SK-N-SH (cell line): Measurements from ENCODE around the gene HAND2. TPM values are rescaled to one million over a fixed set of nuclear protein-coding genes. Genes with fewer than 3 reads are reported as not detected.

Experiments used
- CTCF ChIA-PET: fragments of 300-600, 350-600 bp; formaldehyde crosslinking; extraction: SDS; loops from one replicate; lab custom pipeline; 2021; lab: Yijun Ruan, JAX
- POLR2A ChIA-PET: fragments of 350-600 bp; sonication (Branson Sonifier 250); formaldehyde crosslinking; extraction: SDS; loops from one replicate; lab custom pipeline; 2020; ENCODE audit warnings: antibody characterized with exemption, inconsistent platforms; lab: Yijun Ruan, JAX
- DNase-seq: peaks from one replicate; pipeline ENCODE4 v3.0.0; 2012
- H2AFZ ChIP-seq: fragments of 200-600 bp; sonication (generic); 2 replicates; pipeline ENCODE4 v1.8.1; 2016; ENCODE audit warnings: antibody characterized with exemption, mild to moderate bottlenecking, low read depth
- H3F3A ChIP-seq: fragments of 200-600 bp; sonication (generic); replicated peaks from 2 replicates; pipeline ENCODE3; 2016; ENCODE audit warnings: antibody characterized with exemption, mild to moderate bottlenecking; ENCODE audit not compliant: insufficient read depth
- H3K27ac ChIP-seq, 2 experiments: fragments of 200-500 bp in 1 of 2; fragments of 200-600 bp in 1 of 2; sonication (Bioruptor generic) in 1 of 2; sonication (generic), shearing (Covaris generic) in 1 of 2; 2 replicates each; pipeline versions ENCODE4 v1.5.1 to v1.6.1; 2014 to 2016; ENCODE audit warnings: low read depth in 2 of 2, inconsistent platforms in 1 of 2, low read length in 1 of 2, mild to moderate bottlenecking in 1 of 2, mixed read lengths in 1 of 2
- H3K27me3 ChIP-seq: fragments of 200-600 bp; sonication (generic), shearing (Covaris generic); 2 replicates; pipeline ENCODE4 v1.6.1; 2016; ENCODE audit warnings: mixed run types; ENCODE audit not compliant: insufficient read depth
- H3K36me3 ChIP-seq, 2 experiments: fragments of 200-500 bp in 1 of 2; fragments of 200-600 bp in 1 of 2; sonication (Bioruptor generic) in 1 of 2; sonication (generic) in 1 of 2; replicated peaks in 1 of 2; 2 replicates each; pipeline versions ENCODE3 to v1.5.1; 2014 to 2016; ENCODE audit warnings: low read length in 1 of 2, mild to moderate bottlenecking in 1 of 2; ENCODE audit not compliant: insufficient read depth in 2 of 2, control insufficient read depth in 1 of 2
- H3K4me1 ChIP-seq, 2 experiments: fragments of 200-500 bp in 1 of 2; fragments of 200-600 bp in 1 of 2; sonication (Bioruptor generic) in 1 of 2; sonication (generic), shearing (Covaris generic) in 1 of 2; 2 replicates each; pipeline versions ENCODE4 v1.5.1 to v1.6.1; 2014 to 2016; ENCODE audit warnings: low read depth in 1 of 2, low read length in 1 of 2, mixed run types in 1 of 2; ENCODE audit not compliant: insufficient read depth in 2 of 2, control insufficient read depth in 1 of 2
- H3K4me2 ChIP-seq: fragments of 200-600 bp; sonication (generic), shearing (Covaris generic); 2 replicates; pipeline ENCODE4 v1.6.1; 2017; ENCODE audit warnings: mixed run types
- H3K4me3 ChIP-seq, 2 experiments: fragments of 200-500 bp in 1 of 2; fragments of 200-600 bp in 1 of 2; sonication (Bioruptor generic) in 1 of 2; sonication (generic), shearing (Covaris generic) in 1 of 2; 2 replicates each; pipeline versions ENCODE4 v1.5.1 to v1.8.1; 2014 to 2016; ENCODE audit warnings: low read depth in 2 of 2, inconsistent platforms in 1 of 2, low read length in 1 of 2, mild to moderate bottlenecking in 1 of 2, mixed read lengths in 1 of 2, moderate library complexity in 1 of 2
- H3K79me2 ChIP-seq: fragments of 200-600 bp; sonication (generic); 2 replicates; pipeline ENCODE4 v1.8.1; 2017; ENCODE audit warnings: mild to moderate bottlenecking; ENCODE audit not compliant: insufficient read depth
- H3K9ac ChIP-seq: fragments of 200-600 bp; sonication (generic); 2 replicates; pipeline ENCODE4 v1.6.1; 2017; ENCODE audit warnings: mixed run types
- H3K9me2 ChIP-seq: fragments of 200-600 bp; sonication (generic); 2 replicates; pipeline ENCODE4 v1.6.1; 2017; ENCODE audit warnings: mixed run types
- H3K9me3 ChIP-seq: fragments of 200-600 bp; sonication (generic); 2 replicates; pipeline ENCODE4 v1.6.1; 2017; ENCODE audit warnings: mixed run types, mild to moderate bottlenecking, moderate library complexity
- H4K20me1 ChIP-seq: fragments of 200-600 bp; sonication (generic); 2 replicates; pipeline ENCODE4 v1.6.1; 2017; ENCODE audit warnings: mild to moderate bottlenecking, mixed run types; ENCODE audit not compliant: insufficient read depth
- CHD2 ChIP-seq: fragments of 150-350 bp; IDR thresholded peaks from 2 replicates; pipeline ENCODE4 v1.6.1; 2018; ENCODE audit warnings: low read length; ENCODE audit not compliant: partially characterized antibody
- ELF1 ChIP-seq: IDR thresholded peaks from 2 replicates; pipeline ENCODE4 v1.4.0; 2012
- EP300 ChIP-seq, 2 experiments: IDR thresholded peaks; 2 replicates each; pipeline versions ENCODE4 v1.4.0 to v1.6.1; 2012; ENCODE audit warnings: borderline replicate concordance in 1 of 2, low read depth in 1 of 2, low read length in 1 of 2
- FOSL2 ChIP-seq: IDR thresholded peaks from 2 replicates; pipeline ENCODE4 v1.4.0; 2012; ENCODE audit warnings: low read depth, mild to moderate bottlenecking, moderate library complexity, borderline replicate concordance
- FOXJ3 ChIP-seq: sonication (generic); formaldehyde crosslinking; IDR thresholded peaks from 2 replicates; pipeline ENCODE4 v1.5.1; 2020; ENCODE audit warnings: mild to moderate bottlenecking, missing genetic modification reagents
- GATA2 ChIP-seq: sonication (generic); formaldehyde crosslinking; IDR thresholded peaks from 2 replicates; pipeline ENCODE4 v1.5.0; 2020; ENCODE audit warnings: mild to moderate bottlenecking, missing genetic modification reagents
- JUND ChIP-seq: IDR thresholded peaks from 2 replicates; pipeline ENCODE4 v1.4.0; 2012
- MEF2A ChIP-seq: IDR thresholded peaks from 2 replicates; pipeline ENCODE4 v1.4.0; 2012; ENCODE audit warnings: low read depth, borderline replicate concordance
- NFIC ChIP-seq: IDR thresholded peaks from 2 replicates; pipeline ENCODE4 v1.4.0; 2012; ENCODE audit warnings: borderline replicate concordance
- PBX3 ChIP-seq: IDR thresholded peaks from 2 replicates; pipeline ENCODE4; 2012
- RCOR1 ChIP-seq: fragments of 150-350 bp; IDR thresholded peaks from 2 replicates; pipeline ENCODE4 v1.6.1; 2017; ENCODE audit warnings: antibody characterized with exemption, low read length
- RXRA ChIP-seq: IDR thresholded peaks from 2 replicates; pipeline ENCODE4 v1.4.0; 2012; ENCODE audit warnings: low read depth, mild to moderate bottlenecking, borderline replicate concordance
- TCF12 ChIP-seq: IDR thresholded peaks from 2 replicates; pipeline ENCODE4 v1.4.0; 2012
- TEAD4 ChIP-seq: IDR thresholded peaks from 2 replicates; pipeline ENCODE4 v1.4.0; 2012; ENCODE audit warnings: mild to moderate bottlenecking, borderline replicate concordance; ENCODE audit not compliant: insufficient read depth
- YY1 ChIP-seq: IDR thresholded peaks from 2 replicates; pipeline ENCODE4 v1.4.0; 2012; ENCODE audit warnings: low read depth, mild to moderate bottlenecking
- ZBTB33 ChIP-seq: IDR thresholded peaks from 2 replicates; pipeline ENCODE4 v1.4.0; 2012; ENCODE audit warnings: low read depth, borderline replicate concordance
- WGBS: methylation state at CpG from one replicate; pipeline ENCODE4 v1.1.6; 2017; ENCODE audit warnings: low lambda C conversion rate; 5-methylcytosine and 5-hydroxymethylcytosine counted together
- polyA plus RNA-seq, 3 experiments: library from polyadenylated mRNA; depleted of rRNA; stranded (reverse); fragments of >200 nt; gene quantifications; 2 replicates each; pipeline ENCODE4 v1.2.3, GENCODE V29; 2012
- TF ChIP-seq, protein P1 (sequence below): IDR thresholded peaks from 2 replicates; pipeline ENCODE4 v1.6.1; 2012; ENCODE audit warnings: mild to moderate bottlenecking, low read depth, low read length, moderate library complexity
- TF ChIP-seq, protein P2 (sequence below): IDR thresholded peaks from 2 replicates; pipeline ENCODE4 v1.4.0; 2012; ENCODE audit warnings: low read depth, borderline replicate concordance
- TF ChIP-seq, protein P3 (sequence below): fragments of 150-350 bp; IDR thresholded peaks from 2 replicates; pipeline ENCODE4 v1.6.1; 2017; ENCODE audit warnings: antibody characterized with exemption, low read length, low read depth, borderline replicate concordance

Gene HAND2
- polyA plus RNA-seq, 1 of the 3 experiments (the other 2 are of a cell fraction): 106 TPM

DNA sequence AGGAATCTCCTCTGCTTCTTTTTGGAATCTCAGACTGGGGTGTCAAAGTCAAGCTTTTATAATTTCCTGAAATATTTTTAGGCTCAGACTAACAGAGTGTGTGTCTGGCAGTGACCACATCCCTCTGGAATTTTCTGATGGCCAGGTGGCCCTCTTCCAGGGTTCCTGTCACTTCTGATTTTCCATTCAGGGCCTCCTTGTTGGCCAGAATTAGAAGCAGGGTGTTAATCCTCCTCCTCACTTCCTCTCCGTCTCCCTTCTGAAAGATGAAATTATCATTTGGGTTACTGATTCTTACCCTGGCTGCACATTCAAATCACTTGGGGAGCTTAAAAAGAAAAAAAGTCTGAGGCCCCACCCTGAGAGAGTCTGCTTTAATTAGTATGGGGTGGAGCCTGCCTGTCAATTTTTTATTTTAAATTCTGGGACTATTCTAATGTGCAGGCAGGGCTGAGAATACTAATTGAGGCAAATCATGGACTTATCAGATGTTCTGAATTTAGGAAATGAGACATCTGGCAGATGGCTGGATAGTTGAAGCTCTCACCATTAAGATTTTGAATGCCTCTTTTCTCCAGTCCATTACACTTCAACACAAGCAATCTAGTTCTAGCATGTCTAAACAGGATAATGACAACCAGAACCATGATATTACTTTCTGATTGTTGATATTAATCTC lies 43.2 kb downstream of the HAND2 start:
- 0 out of 2 replicates have a peak overlapping the region, but pooled peaks have one; percentile 26 for H3K4me2 ChIP-seq
- H3K79me2 ChIP-seq: no peaks in the 10 kb centered on the region
- peaks cover 39% of the 10 kb centered on the region in 2 experiments; a peak in 3 of 4 replicates for H3K4me1 ChIP-seq
- peak overlapping the region; percentile 29 to 95 for H3K27ac ChIP-seq
- 13% methylated on average over 1 of the region's 1 CpG for WGBS
- no peaks in the 10 kb centered on the region for H3K9me2 ChIP-seq
- no peaks in the 10 kb centered on the region for H4K20me1 ChIP-seq
- H3K36me3 ChIP-seq: no peaks in the 10 kb centered on the region
- H3K9me3 ChIP-seq: no peaks in the 10 kb centered on the region
- H3K4me3 ChIP-seq: no peak overlapping the region
- peaks cover 55% of the 10 kb centered on the region for H3F3A ChIP-seq
- TF ChIP-seq ZBTB33 (0 out of 2 replicates have a peak, but pooled peaks have one; percentile 38), EP300 (IDR thresholded peaks at IDR 0.05; ENCODE audit: borderline replicate concordance in 1 of 2, low read depth in 1 of 2, low read length in 1 of 2) (peak; percentile 70 to 80; a peak in 3 of 4 replicates), RXRA (peak; percentile 30; the same call in 1 of the 2 replicates), TEAD4 (peak; percentile 53; the same call in 1 of the 2 replicates), RCOR1 (peak; percentile 85), PBX3 (peak; percentile 81), FOSL2 (peak; percentile 38; the same call in 1 of the 2 replicates), MEF2A (peak; percentile 69), ELF1 (no peak), FOXJ3 (CRISPR knock-in tag) (0 out of 2 replicates have a peak, but pooled peaks have one; percentile 24), TCF12 (peak; percentile 86), CHD2 (no peak), GATA2 (CRISPR knock-in tag) (peak; percentile 88), NFIC (peak; percentile 66), JUND (peak; percentile 61), YY1 (no peak)
- TF ChIP-seq, protein P1, sequence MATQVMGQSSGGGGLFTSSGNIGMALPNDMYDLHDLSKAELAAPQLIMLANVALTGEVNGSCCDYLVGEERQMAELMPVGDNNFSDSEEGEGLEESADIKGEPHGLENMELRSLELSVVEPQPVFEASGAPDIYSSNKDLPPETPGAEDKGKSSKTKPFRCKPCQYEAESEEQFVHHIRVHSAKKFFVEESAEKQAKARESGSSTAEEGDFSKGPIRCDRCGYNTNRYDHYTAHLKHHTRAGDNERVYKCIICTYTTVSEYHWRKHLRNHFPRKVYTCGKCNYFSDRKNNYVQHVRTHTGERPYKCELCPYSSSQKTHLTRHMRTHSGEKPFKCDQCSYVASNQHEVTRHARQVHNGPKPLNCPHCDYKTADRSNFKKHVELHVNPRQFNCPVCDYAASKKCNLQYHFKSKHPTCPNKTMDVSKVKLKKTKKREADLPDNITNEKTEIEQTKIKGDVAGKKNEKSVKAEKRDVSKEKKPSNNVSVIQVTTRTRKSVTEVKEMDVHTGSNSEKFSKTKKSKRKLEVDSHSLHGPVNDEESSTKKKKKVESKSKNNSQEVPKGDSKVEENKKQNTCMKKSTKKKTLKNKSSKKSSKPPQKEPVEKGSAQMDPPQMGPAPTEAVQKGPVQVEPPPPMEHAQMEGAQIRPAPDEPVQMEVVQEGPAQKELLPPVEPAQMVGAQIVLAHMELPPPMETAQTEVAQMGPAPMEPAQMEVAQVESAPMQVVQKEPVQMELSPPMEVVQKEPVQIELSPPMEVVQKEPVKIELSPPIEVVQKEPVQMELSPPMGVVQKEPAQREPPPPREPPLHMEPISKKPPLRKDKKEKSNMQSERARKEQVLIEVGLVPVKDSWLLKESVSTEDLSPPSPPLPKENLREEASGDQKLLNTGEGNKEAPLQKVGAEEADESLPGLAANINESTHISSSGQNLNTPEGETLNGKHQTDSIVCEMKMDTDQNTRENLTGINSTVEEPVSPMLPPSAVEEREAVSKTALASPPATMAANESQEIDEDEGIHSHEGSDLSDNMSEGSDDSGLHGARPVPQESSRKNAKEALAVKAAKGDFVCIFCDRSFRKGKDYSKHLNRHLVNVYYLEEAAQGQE: 0 out of 2 replicates have a peak, but pooled peaks have one; percentile 11
- TF ChIP-seq, protein P2, sequence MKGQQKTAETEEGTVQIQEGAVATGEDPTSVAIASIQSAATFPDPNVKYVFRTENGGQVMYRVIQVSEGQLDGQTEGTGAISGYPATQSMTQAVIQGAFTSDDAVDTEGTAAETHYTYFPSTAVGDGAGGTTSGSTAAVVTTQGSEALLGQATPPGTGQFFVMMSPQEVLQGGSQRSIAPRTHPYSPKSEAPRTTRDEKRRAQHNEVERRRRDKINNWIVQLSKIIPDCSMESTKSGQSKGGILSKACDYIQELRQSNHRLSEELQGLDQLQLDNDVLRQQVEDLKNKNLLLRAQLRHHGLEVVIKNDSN: no peak
- TF ChIP-seq, protein P3, sequence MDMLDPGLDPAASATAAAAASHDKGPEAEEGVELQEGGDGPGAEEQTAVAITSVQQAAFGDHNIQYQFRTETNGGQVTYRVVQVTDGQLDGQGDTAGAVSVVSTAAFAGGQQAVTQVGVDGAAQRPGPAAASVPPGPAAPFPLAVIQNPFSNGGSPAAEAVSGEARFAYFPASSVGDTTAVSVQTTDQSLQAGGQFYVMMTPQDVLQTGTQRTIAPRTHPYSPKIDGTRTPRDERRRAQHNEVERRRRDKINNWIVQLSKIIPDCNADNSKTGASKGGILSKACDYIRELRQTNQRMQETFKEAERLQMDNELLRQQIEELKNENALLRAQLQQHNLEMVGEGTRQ: no peak
- no peaks in the 10 kb centered on the region for H3K27me3 ChIP-seq
- ChIA-PET POLR2A (interaction anchor here (0.8 to 1.9 kb wide), 3 partner anchors 19 to 443 kb away, joined by 3 to 7 read pairs (median 3); no protein-coding TSS in a partner anchor), CTCF (interaction anchor here (0.6 to 2.5 kb wide), 13 partner anchors 8 to 229 kb away, joined by 3 to 8 read pairs (median 4); no protein-coding TSS in a partner anchor)
- peak overlapping the region; percentile 57; the same call in 1 of the 2 replicates for H2AFZ ChIP-seq
- DNase-seq: no peak
- no peak overlapping the region for H3K9ac ChIP-seq
